H9 (cell line): ENCODE data around the gene MYO1D. TPM values are rescaled to one million over a fixed set of nuclear protein-coding genes. Genes with fewer than 3 reads are reported as not detected.

Source experiments
- DNase-seq: peaks from one replicate; pipeline ENCODE4 v3.0.0-alpha.2; 2017
- H2AFZ ChIP-seq: one replicate; pipeline ENCODE4 v1.6.1; 2013; ENCODE audit warnings: mild to moderate bottlenecking, low read length, control low read depth, moderate library complexity
- H2AK5ac ChIP-seq: 2 replicates; pipeline ENCODE4 v1.6.1; 2013; ENCODE audit warnings: low read length, control low read depth, mixed read lengths; ENCODE audit not compliant: insufficient read length
- H2BK120ac ChIP-seq: one replicate; pipeline ENCODE4 v1.6.1; 2013; ENCODE audit warnings: low read depth, mild to moderate bottlenecking, low read length, control low read depth, inconsistent platforms; ENCODE audit not compliant: poor library complexity, severe bottlenecking
- H2BK12ac ChIP-seq: 2 replicates; pipeline ENCODE4 v1.6.1; 2013; ENCODE audit warnings: low read length, control low read depth, mixed read lengths, low read depth; ENCODE audit not compliant: insufficient read length
- H2BK15ac ChIP-seq: 2 replicates; pipeline ENCODE4 v1.6.1; 2013; ENCODE audit warnings: low read depth, low read length, control low read depth
- H2BK20ac ChIP-seq: one replicate; pipeline ENCODE4 v1.6.1; 2013; ENCODE audit warnings: low read depth, mild to moderate bottlenecking, low read length, control low read depth, inconsistent platforms; ENCODE audit not compliant: poor library complexity, severe bottlenecking
- H2BK5ac ChIP-seq: 2 replicates; pipeline ENCODE4 v1.6.1; 2013; ENCODE audit warnings: low read length, control low read depth, mixed read lengths; ENCODE audit not compliant: insufficient read length
- H3K14ac ChIP-seq: 2 replicates; pipeline ENCODE4 v1.6.1; 2013; ENCODE audit warnings: low read length, control low read depth; ENCODE audit not compliant: insufficient read depth
- H3K18ac ChIP-seq: 2 replicates; pipeline ENCODE4 v1.6.1; 2013; ENCODE audit warnings: low read depth, mild to moderate bottlenecking, mixed read lengths, low read length, control low read depth; ENCODE audit not compliant: insufficient read length
- H3K23ac ChIP-seq: 2 replicates; pipeline ENCODE4 v1.6.1; 2013; ENCODE audit warnings: low read length, control low read depth, mixed read lengths, low read depth; ENCODE audit not compliant: insufficient read length
- H3K23me2 ChIP-seq: 2 replicates; pipeline ENCODE4 v1.6.1; 2013; ENCODE audit warnings: low read depth, mild to moderate bottlenecking, mixed read lengths, low read length, control low read depth; ENCODE audit not compliant: insufficient read length, poor library complexity, severe bottlenecking
- H3K27ac ChIP-seq: 2 replicates; pipeline ENCODE4 v1.5.1; 2013; ENCODE audit warnings: low read length, control low read depth, mixed read lengths, low read depth; ENCODE audit not compliant: insufficient read length
- H3K27me3 ChIP-seq: 2 replicates; pipeline ENCODE4 v1.6.1; 2013; ENCODE audit warnings: low read length, control low read depth, inconsistent platforms; ENCODE audit not compliant: insufficient read depth
- H3K4ac ChIP-seq: 2 replicates; pipeline ENCODE4 v1.6.1; 2013; ENCODE audit warnings: low read depth, mild to moderate bottlenecking, control low read depth, inconsistent platforms, low read length, moderate library complexity
- H3K4me1 ChIP-seq: 2 replicates; pipeline ENCODE4 v1.6.1; 2013; ENCODE audit warnings: low read length, control low read depth, inconsistent platforms; ENCODE audit not compliant: insufficient read depth
- H3K4me2 ChIP-seq: 2 replicates; pipeline ENCODE4 v1.6.1; 2013; ENCODE audit warnings: low read length, control low read depth, mixed read lengths; ENCODE audit not compliant: insufficient read length, insufficient read depth
- H3K56ac ChIP-seq: 2 replicates; pipeline ENCODE4 v1.6.1; 2013; ENCODE audit warnings: low read depth, mild to moderate bottlenecking, mixed read lengths, low read length, control low read depth; ENCODE audit not compliant: insufficient read length
- H3K79me1 ChIP-seq: 2 replicates; pipeline ENCODE4 v1.6.1; 2013; ENCODE audit warnings: low read depth, mild to moderate bottlenecking, moderate library complexity, low read length, control low read depth, inconsistent platforms; ENCODE audit not compliant: insufficient read depth, poor library complexity, severe bottlenecking
- H3K79me2 ChIP-seq: 2 replicates; pipeline ENCODE4 v1.6.1; 2013; ENCODE audit warnings: low read length, control low read depth, inconsistent platforms; ENCODE audit not compliant: insufficient read depth
- H3K9ac ChIP-seq: 2 replicates; pipeline ENCODE4 v1.6.1; 2013; ENCODE audit warnings: low read length, control low read depth, mixed read lengths; ENCODE audit not compliant: insufficient read length; ENCODE audit errors: extremely low read depth
- H3K9me3 ChIP-seq: one replicate; pipeline ENCODE4 v1.6.1; 2013; ENCODE audit warnings: low read depth, low read length, inconsistent platforms; ENCODE audit not compliant: control insufficient read depth
- H3T11ph ChIP-seq: one replicate; pipeline ENCODE4 v1.6.1; 2013; ENCODE audit warnings: mild to moderate bottlenecking, low read length, control low read depth, inconsistent platforms
- H4K20me1 ChIP-seq: one replicate; pipeline ENCODE4 v1.6.1; 2013; ENCODE audit not compliant: control insufficient read depth, insufficient read length, insufficient read depth
- H4K5ac ChIP-seq: 2 replicates; pipeline ENCODE4 v1.6.1; 2013; ENCODE audit warnings: low read depth, mild to moderate bottlenecking, mixed read lengths, low read length, control low read depth; ENCODE audit not compliant: insufficient read length
- H4K8ac ChIP-seq: replicated peaks from 2 replicates; pipeline ENCODE4 v1.6.1; 2013; ENCODE audit warnings: low read length, control low read depth, mixed read lengths, low read depth; ENCODE audit not compliant: insufficient read length
- H4K91ac ChIP-seq: 2 replicates; pipeline ENCODE4 v1.6.1; 2013; ENCODE audit warnings: low read depth, mild to moderate bottlenecking, moderate library complexity, mixed read lengths, low read length, control low read depth; ENCODE audit not compliant: insufficient read length
- H3K27ac Mint-ChIP-seq, 3 experiments: 2 replicates in 2 of 3; 3 replicates in 1 of 3; pipeline ENCODE4 v1.8.0; 2020 to 2021; ENCODE audit warnings: mixed read lengths in 3 of 3, mild to moderate bottlenecking in 1 of 3, moderate library complexity in 1 of 3
- H3K27me3 Mint-ChIP-seq: 2 replicates; pipeline ENCODE4 v1.8.0; 2021; ENCODE audit warnings: low read depth, mild to moderate bottlenecking, moderate library complexity, mixed read lengths
- H3K36me3 Mint-ChIP-seq, 3 experiments: 2 replicates in 2 of 3; 3 replicates in 1 of 3; pipeline ENCODE4 v1.8.0; 2020 to 2021; ENCODE audit warnings: low read depth in 3 of 3, mixed read lengths in 3 of 3; ENCODE audit not compliant: insufficient read depth in 1 of 3
- H3K4me1 Mint-ChIP-seq, 2 experiments: 2 replicates each; pipeline ENCODE4 v1.8.0; 2020; ENCODE audit warnings: mixed read lengths in 2 of 2
- H3K4me3 Mint-ChIP-seq, 2 experiments: 2 replicates in 1 of 2; 3 replicates in 1 of 2; pipeline ENCODE4 v1.8.0; 2020 to 2021; ENCODE audit warnings: mild to moderate bottlenecking in 2 of 2, mixed read lengths in 2 of 2, moderate library complexity in 1 of 2
- H3K9me3 Mint-ChIP-seq, 2 experiments: 2 replicates in 1 of 2; 3 replicates in 1 of 2; pipeline ENCODE4 v1.8.0; 2020; ENCODE audit warnings: mild to moderate bottlenecking in 2 of 2, mixed read lengths in 2 of 2, moderate library complexity in 1 of 2
- CTCF ChIP-seq: fragments of 200-600 bp; sonication (generic); conservative IDR thresholded peaks from 3 replicates; pipeline ENCODE4 v1.8.0; 2021; ENCODE audit warnings: antibody characterized with exemption, mild to moderate bottlenecking
- WGBS: extraction: QIAGEN DNeasy Blood & Tissue Kit; methylation state at CpG from one replicate; pipeline ENCODE4 v1.1.7; 2013; ENCODE audit warnings: missing lambda C conversion rate, low lambda C conversion rate, mixed read lengths; ENCODE audit not compliant: insufficient read length; ENCODE audit errors: extremely low coverage; 5-methylcytosine and 5-hydroxymethylcytosine counted together
- total RNA-seq: library from RNA; stranded (reverse); gene quantifications from 2 replicates; pipeline ENCODE4 v1.2.1, GENCODE V29; 2021

MYO1D gene
- total RNA-seq, 1 experiment from 2014 or later, result 19.0 TPM

- DNase-seq, result no peak
- Histone ChIP-seq H4K8ac (no peak overlapping the region), H3K18ac (no peak overlapping the region), H4K91ac (no peak overlapping the region), H2BK120ac (no peak overlapping the region), H3K4ac (no peak overlapping the region), H3T11ph (no peak overlapping the region), H3K23ac (no peak overlapping the region), H4K20me1 (no peaks in the 10 kb centered on the region), H3K4me2 (no peak overlapping the region), H3K14ac (no peak overlapping the region), H3K27me3 (no peaks in the 10 kb centered on the region), H2BK15ac (no peak overlapping the region), H2AFZ (no peak overlapping the region), H2BK20ac (no peak overlapping the region), H3K79me1 (no peaks in the 10 kb centered on the region), H3K23me2 (no peaks in the 10 kb centered on the region), H2BK5ac (no peak overlapping the region), H2BK12ac (no peak overlapping the region), H3K9ac (no peak overlapping the region), H3K27ac (no peak overlapping the region), H3K9me3 (no peaks in the 10 kb centered on the region), H4K5ac (no peak overlapping the region), H2AK5ac (no peak overlapping the region), H3K4me1 (no peaks in the 10 kb centered on the region), H3K56ac (no peak overlapping the region), H3K79me2 (no peaks in the 10 kb centered on the region)
- Mint-ChIP-seq H3K4me1 (peaks cover 5 to 8% of the 10 kb centered on the region in 2 experiments), H3K9me3 (no peaks in the 10 kb centered on the region), H3K36me3 (no peaks in the 10 kb centered on the region), H3K27me3 (no peaks in the 10 kb centered on the region), H3K4me3 (no peak overlapping the region), H3K27ac (peak overlapping the region in 1 of 3 experiments; percentile 50; a peak in 1 of 7 replicates)
- no peak for TF ChIP-seq CTCF
- no CpG with 5 or more reads among the region's 3 CpGs for WGBS
These were observed 261.6 kb downstream of the MYO1D start for GRCh38 chr17:32615326-32615725.
